HFFc6 (cell line): ENCODE results near the gene TAF3. TPM values are rescaled to one million over a fixed set of nuclear protein-coding genes. Genes with fewer than 3 reads are reported as not detected.

Experiments used
- DNase-seq: peaks from one replicate; pipeline ENCODE4 v3.0.0-alpha.2; 2018
- H3K27ac Mint-ChIP-seq: 2 replicates; pipeline ENCODE4 v1.8.0; 2020; ENCODE audit warnings: mild to moderate bottlenecking, mixed read lengths
- H3K27me3 Mint-ChIP-seq: 2 replicates; pipeline ENCODE4 v1.8.0; 2021; ENCODE audit warnings: mild to moderate bottlenecking, moderate library complexity, mixed read lengths; ENCODE audit not compliant: insufficient read depth
- H3K36me3 Mint-ChIP-seq: 2 replicates; pipeline ENCODE4 v1.8.0; 2021; ENCODE audit warnings: low read depth, mixed read lengths
- H3K4me1 Mint-ChIP-seq: 2 replicates; pipeline ENCODE4 v1.8.0; 2020; ENCODE audit warnings: low read depth, mixed read lengths
- H3K4me3 Mint-ChIP-seq: 2 replicates; pipeline ENCODE4 v1.8.0; 2020; ENCODE audit warnings: mild to moderate bottlenecking, moderate library complexity, mixed read lengths
- H3K9me3 Mint-ChIP-seq: 2 replicates; pipeline ENCODE4 v1.8.0; 2020; ENCODE audit warnings: mild to moderate bottlenecking, mixed read lengths
- total RNA-seq, 6 experiments: library from RNA; stranded (reverse); fragmentation: NEBNext Ultra II Directional; extraction: Animal tissue kit (Norgen Biotek cat#: 25700); gene quantifications; 2 replicates in 1 of 6; 3 replicates in 5 of 6; pipeline ENCODE4 v1.2.3, GENCODE V29; 2021
- TF ChIP-seq, protein P1 (sequence below): fragments of 200-600 bp; sonication (generic); IDR thresholded peaks from 2 replicates; pipeline ENCODE4 v1.5.0; 2021; ENCODE audit warnings: antibody characterized with exemption, mild to moderate bottlenecking

TAF3 gene
- total RNA-seq, 6 experiments from 2014 or later: 8.1 to 11.3 (median 9.7) TPM

DNA sequence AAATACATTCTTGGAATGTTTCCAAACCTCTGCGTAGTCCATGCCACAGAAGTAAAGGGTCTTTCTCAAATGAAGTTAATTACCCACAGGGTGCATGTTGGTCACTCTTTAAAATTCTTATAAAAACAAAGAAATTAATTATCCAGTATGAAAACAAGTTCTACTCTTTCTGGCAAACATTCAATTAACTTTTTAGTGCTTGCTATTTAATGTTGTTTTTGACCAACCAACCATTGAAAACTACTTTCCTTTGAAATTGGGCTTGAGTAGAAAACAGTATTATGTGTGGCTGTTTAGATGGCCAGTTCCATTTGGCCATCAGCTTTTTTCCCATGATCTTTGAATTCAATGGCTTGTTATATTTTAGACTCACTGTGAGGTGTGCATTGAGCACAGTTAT lies 83.0 kb downstream of the TAF3 start:
- TF ChIP-seq, protein P1, sequence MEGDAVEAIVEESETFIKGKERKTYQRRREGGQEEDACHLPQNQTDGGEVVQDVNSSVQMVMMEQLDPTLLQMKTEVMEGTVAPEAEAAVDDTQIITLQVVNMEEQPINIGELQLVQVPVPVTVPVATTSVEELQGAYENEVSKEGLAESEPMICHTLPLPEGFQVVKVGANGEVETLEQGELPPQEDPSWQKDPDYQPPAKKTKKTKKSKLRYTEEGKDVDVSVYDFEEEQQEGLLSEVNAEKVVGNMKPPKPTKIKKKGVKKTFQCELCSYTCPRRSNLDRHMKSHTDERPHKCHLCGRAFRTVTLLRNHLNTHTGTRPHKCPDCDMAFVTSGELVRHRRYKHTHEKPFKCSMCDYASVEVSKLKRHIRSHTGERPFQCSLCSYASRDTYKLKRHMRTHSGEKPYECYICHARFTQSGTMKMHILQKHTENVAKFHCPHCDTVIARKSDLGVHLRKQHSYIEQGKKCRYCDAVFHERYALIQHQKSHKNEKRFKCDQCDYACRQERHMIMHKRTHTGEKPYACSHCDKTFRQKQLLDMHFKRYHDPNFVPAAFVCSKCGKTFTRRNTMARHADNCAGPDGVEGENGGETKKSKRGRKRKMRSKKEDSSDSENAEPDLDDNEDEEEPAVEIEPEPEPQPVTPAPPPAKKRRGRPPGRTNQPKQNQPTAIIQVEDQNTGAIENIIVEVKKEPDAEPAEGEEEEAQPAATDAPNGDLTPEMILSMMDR: no peak
- Mint-ChIP-seq H3K4me1 (no peaks in the 10 kb centered on the region), H3K27me3 (no peaks in the 10 kb centered on the region), H3K36me3 (peaks cover 14% of the 10 kb centered on the region), H3K4me3 (no peak overlapping the region), H3K27ac (no peak overlapping the region), H3K9me3 (no peaks in the 10 kb centered on the region)
- DNase-seq: no peak

DNA sequence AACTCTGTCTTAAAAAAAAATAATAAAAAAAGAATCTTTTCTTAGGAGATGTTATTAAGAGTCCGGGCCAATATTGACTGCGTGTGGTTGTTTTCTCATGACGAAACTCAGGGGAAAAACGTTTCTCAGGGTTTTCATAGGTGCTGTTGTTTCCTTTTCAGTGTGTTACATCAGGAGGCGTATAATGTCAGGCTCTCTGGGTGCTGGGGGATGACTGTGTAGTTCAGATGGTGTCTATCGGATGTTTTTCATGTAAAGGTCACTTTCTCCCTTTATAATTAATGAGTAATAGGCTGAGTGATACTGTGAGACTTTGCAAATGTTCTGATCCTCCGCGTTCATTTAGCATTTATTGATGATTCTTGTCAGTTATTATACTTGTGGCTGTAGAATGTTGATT lies 84.1 kb downstream of the TAF3 start:
- H3K36me3 Mint-ChIP-seq: 0 out of 2 replicates have a peak, but pooled peaks cover 3% of the 10 kb centered on the region
- no peaks in the 10 kb centered on the region for H3K27me3 Mint-ChIP-seq

DNA sequence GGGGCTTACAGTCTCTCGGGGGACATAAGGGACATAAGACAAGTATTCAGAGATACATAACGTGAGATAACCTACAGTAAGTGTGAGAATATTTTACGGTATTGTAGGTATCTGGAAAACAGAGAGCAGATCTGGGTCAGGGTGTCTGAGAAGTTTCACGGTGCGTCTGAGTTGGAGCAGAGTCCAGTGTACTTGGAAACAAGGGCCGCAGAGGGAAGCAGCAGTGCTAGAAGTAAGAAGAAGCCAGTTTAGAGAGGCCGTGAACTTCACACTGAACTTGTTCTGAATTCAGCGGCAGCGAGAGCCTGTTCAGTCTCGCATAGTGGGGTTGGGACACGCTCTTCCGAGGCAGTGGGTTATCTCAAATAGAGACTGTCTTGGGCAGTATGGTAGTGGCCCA lies 85.5 kb downstream of the TAF3 start:
- Mint-ChIP-seq H3K4me3 (no peak overlapping the region), H3K9me3 (no peaks in the 10 kb centered on the region), H3K27me3 (peaks cover 3% of the 10 kb centered on the region; the same call in 1 of the 2 replicates), H3K27ac (no peak overlapping the region), H3K4me1 (no peaks in the 10 kb centered on the region), H3K36me3 (no peaks in the 10 kb centered on the region)
- TF ChIP-seq, protein P1: no peak
- no peak for DNase-seq

More for the DNA sequence above, 84.1 kb downstream of the TAF3 start:
- no peak for DNase-seq
- H3K27ac Mint-ChIP-seq: no peak overlapping the region
- TF ChIP-seq, protein P1: no peak
- H3K4me3 Mint-ChIP-seq: no peak overlapping the region
- no peaks in the 10 kb centered on the region for H3K4me1 Mint-ChIP-seq
- H3K9me3 Mint-ChIP-seq: no peaks in the 10 kb centered on the region

DNA sequence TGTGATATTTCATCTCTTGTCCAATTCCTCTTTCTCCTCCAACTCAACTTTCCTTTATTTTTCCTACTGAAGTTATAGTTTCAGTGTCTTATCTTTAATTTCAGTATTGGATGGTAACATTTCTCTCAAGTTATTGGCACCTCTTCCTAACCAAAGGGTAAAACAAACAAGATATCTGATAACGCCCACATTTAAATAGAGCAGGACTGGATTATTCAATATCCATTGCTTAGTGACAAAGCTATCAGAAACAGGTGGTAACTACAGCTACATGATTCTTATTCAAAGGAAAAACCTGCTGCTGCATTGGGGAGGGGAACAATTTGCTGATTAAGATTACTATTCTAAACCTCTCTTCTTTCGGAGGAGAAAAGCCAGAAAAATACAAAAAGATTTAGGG lies 87.8 kb downstream of the TAF3 start:
- DNase-seq: no peak
- no peak overlapping the region for H3K27ac Mint-ChIP-seq
- TF ChIP-seq, protein P1: no peak
- H3K36me3 Mint-ChIP-seq: no peaks in the 10 kb centered on the region
- no peaks in the 10 kb centered on the region for H3K9me3 Mint-ChIP-seq
- H3K4me3 Mint-ChIP-seq: no peak overlapping the region
- H3K4me1 Mint-ChIP-seq: no peaks in the 10 kb centered on the region
- peaks cover 3% of the 10 kb centered on the region; the same call in 1 of the 2 replicates for H3K27me3 Mint-ChIP-seq

DNA sequence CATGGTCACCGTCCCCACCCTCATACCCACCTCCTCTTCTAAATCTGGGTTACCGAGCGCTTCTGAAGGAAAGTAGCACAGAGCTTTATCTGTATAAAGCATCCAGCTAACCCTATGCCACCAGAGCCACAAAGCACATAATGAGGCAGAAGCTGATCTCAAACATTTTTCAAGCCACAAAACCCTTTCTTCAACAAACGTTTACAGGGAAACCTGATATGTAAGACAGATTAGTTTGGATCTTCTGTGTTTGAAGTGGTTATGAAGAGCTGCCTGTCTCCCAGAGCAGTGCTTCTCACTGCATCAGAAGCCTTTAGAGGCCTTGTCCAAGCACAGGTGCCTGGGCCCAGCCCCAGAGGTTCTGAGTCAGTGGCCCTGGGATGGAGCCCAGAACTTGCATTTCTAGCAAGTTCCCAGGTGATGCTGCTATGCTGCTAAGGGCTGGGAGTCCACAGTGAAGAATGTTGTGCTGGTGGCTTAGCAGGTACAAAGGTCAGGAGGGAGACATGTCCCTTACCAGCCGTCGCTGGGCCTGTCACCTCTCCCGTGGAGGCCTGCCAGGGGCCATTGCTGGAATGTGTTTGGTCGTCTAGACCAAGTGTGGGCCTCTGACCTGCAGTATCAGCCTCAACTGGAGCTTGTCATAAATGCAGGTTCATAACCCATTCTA lies 90.4 kb downstream of the TAF3 start:
- peaks cover 3% of the 10 kb centered on the region; the same call in 1 of the 2 replicates for H3K27me3 Mint-ChIP-seq
- TF ChIP-seq, protein P1: no peak
- H3K27ac Mint-ChIP-seq: no peak overlapping the region
- H3K36me3 Mint-ChIP-seq: no peaks in the 10 kb centered on the region
- no peak for DNase-seq
- H3K9me3 Mint-ChIP-seq: no peaks in the 10 kb centered on the region
- no peak overlapping the region for H3K4me3 Mint-ChIP-seq
- H3K4me1 Mint-ChIP-seq: no peaks in the 10 kb centered on the region
